ENCODE data around the gene EFCAB11.

Gene EFCAB11

GRCh38 chr14:89792489-89793366 lies 161.8 kb downstream of the EFCAB11 start:
- Histone ChIP-seq H3K9ac (ENCODE audit: insufficient read length, low read depth) (no peak overlapping the region), H3K4me1 (ENCODE audit: insufficient read depth, insufficient read length) (no peaks in the 10 kb centered on the region), H3K36me3 (ENCODE audit: insufficient read depth, insufficient read length, low read length) (no peaks in the 10 kb centered on the region), H3K9me3 (ENCODE audit: insufficient read depth, low read length) (no peaks in the 10 kb centered on the region), H3K27me3 (ENCODE audit: insufficient read depth, insufficient read length) (no peaks in the 10 kb centered on the region), H3K4me3 (ENCODE audit: insufficient read length, low read depth) (no peak overlapping the region)
- TF ChIP-seq SUZ12 (IDR thresholded peaks at IDR 0.05; ENCODE audit: extremely low read depth, insufficient read depth, insufficient read length): no peak
- TF ChIP-seq ZNF274 (IDR thresholded peaks at IDR 0.05; ENCODE audit: low read depth, low read length): no peak
- TF ChIP-seq YY1 (IDR thresholded peaks at IDR 0.05; ENCODE audit: insufficient read depth, insufficient read length): no peak
- DNase-seq (ENCODE audit: low read depth, low spot score): no peak

- H3K9ac ChIP-seq (ENCODE audit: insufficient read length, low read depth): no peak overlapping the region
- no peak for TF ChIP-seq YY1 (IDR thresholded peaks at IDR 0.05; ENCODE audit: insufficient read depth, insufficient read length)
- H3K36me3 ChIP-seq (ENCODE audit: insufficient read depth, insufficient read length, low read length): no peaks in the 10 kb centered on the region
- no peaks in the 10 kb centered on the region for H3K4me1 ChIP-seq (ENCODE audit: insufficient read depth, insufficient read length)
- no peaks in the 10 kb centered on the region for H3K9me3 ChIP-seq (ENCODE audit: insufficient read depth, low read length)
- no peak for DNase-seq (ENCODE audit: low read depth, low spot score)
- no peaks in the 10 kb centered on the region for H3K27me3 ChIP-seq (ENCODE audit: insufficient read depth, insufficient read length)
- H3K4me3 ChIP-seq (ENCODE audit: insufficient read length, low read depth): no peak overlapping the region
These were observed 167.0 kb downstream of the EFCAB11 start for GRCh38 chr14:89787525-89787924.

- Histone ChIP-seq H3K4me3 (ENCODE audit: insufficient read length, low read depth) (no peak overlapping the region), H3K9me3 (ENCODE audit: insufficient read depth, low read length) (no peaks in the 10 kb centered on the region), H3K9ac (ENCODE audit: insufficient read length, low read depth) (no peak overlapping the region), H3K36me3 (ENCODE audit: insufficient read depth, insufficient read length, low read length) (no peaks in the 10 kb centered on the region), H3K4me1 (ENCODE audit: insufficient read depth, insufficient read length) (no peaks in the 10 kb centered on the region), H3K27me3 (ENCODE audit: insufficient read depth, insufficient read length) (no peaks in the 10 kb centered on the region)
- TF ChIP-seq YY1 (IDR thresholded peaks at IDR 0.05; ENCODE audit: insufficient read depth, insufficient read length): no peak
- no peak for TF ChIP-seq ZNF274 (IDR thresholded peaks at IDR 0.05; ENCODE audit: low read depth, low read length)
- TF ChIP-seq SUZ12 (IDR thresholded peaks at IDR 0.05; ENCODE audit: extremely low read depth, insufficient read depth, insufficient read length): no peak
- DNase-seq (ENCODE audit: low read depth, low spot score): no peak
These were observed 173.5 kb downstream of the EFCAB11 start for GRCh38 chr14:89781046-89781445.

GRCh38 chr14:89779707-89780106 lies 174.8 kb downstream of the EFCAB11 start:
- Histone ChIP-seq H3K36me3 (ENCODE audit: insufficient read depth, insufficient read length, low read length) (no peaks in the 10 kb centered on the region), H3K9ac (ENCODE audit: insufficient read length, low read depth) (no peak overlapping the region), H3K27me3 (ENCODE audit: insufficient read depth, insufficient read length) (no peaks in the 10 kb centered on the region), H3K4me3 (ENCODE audit: insufficient read length, low read depth) (no peak overlapping the region), H3K9me3 (ENCODE audit: insufficient read depth, low read length) (no peaks in the 10 kb centered on the region), H3K4me1 (ENCODE audit: insufficient read depth, insufficient read length) (no peaks in the 10 kb centered on the region)
- TF ChIP-seq YY1 (IDR thresholded peaks at IDR 0.05; ENCODE audit: insufficient read depth, insufficient read length): no peak
- TF ChIP-seq ZNF274 (IDR thresholded peaks at IDR 0.05; ENCODE audit: low read depth, low read length): no peak
- TF ChIP-seq SUZ12 (IDR thresholded peaks at IDR 0.05; ENCODE audit: extremely low read depth, insufficient read depth, insufficient read length): no peak
- no peak for DNase-seq (ENCODE audit: low read depth, low spot score)

- H3K9ac ChIP-seq (ENCODE audit: insufficient read length, low read depth): no peak overlapping the region
- no peaks in the 10 kb centered on the region for H3K36me3 ChIP-seq (ENCODE audit: insufficient read depth, insufficient read length, low read length)
- H3K4me1 ChIP-seq (ENCODE audit: insufficient read depth, insufficient read length): peaks cover 8% of the 10 kb centered on the region
- H3K9me3 ChIP-seq (ENCODE audit: insufficient read depth, low read length): no peaks in the 10 kb centered on the region
- no peak overlapping the region for H3K4me3 ChIP-seq (ENCODE audit: insufficient read length, low read depth)
- no peaks in the 10 kb centered on the region for H3K27me3 ChIP-seq (ENCODE audit: insufficient read depth, insufficient read length)
- DNase-seq (ENCODE audit: low read depth, low spot score): no peak
- TF ChIP-seq SUZ12 (IDR thresholded peaks at IDR 0.05; ENCODE audit: extremely low read depth, insufficient read depth, insufficient read length): no peak
- no peak for TF ChIP-seq YY1 (IDR thresholded peaks at IDR 0.05; ENCODE audit: insufficient read depth, insufficient read length)
- TF ChIP-seq ZNF274 (IDR thresholded peaks at IDR 0.05; ENCODE audit: low read depth, low read length): no peak
These were observed 178.6 kb downstream of the EFCAB11 start for GRCh38 chr14:89775946-89776345.

- Histone ChIP-seq H3K9me3 (ENCODE audit: insufficient read depth, low read length) (no peaks in the 10 kb centered on the region), H3K27me3 (ENCODE audit: insufficient read depth, insufficient read length) (no peaks in the 10 kb centered on the region), H3K4me1 (ENCODE audit: insufficient read depth, insufficient read length) (peaks cover 8% of the 10 kb centered on the region), H3K36me3 (ENCODE audit: insufficient read depth, insufficient read length, low read length) (no peaks in the 10 kb centered on the region), H3K9ac (ENCODE audit: insufficient read length, low read depth) (no peak overlapping the region), H3K4me3 (ENCODE audit: insufficient read length, low read depth) (no peak overlapping the region)
- no peak for DNase-seq (ENCODE audit: low read depth, low spot score)
- TF ChIP-seq ZNF274 (IDR thresholded peaks at IDR 0.05; ENCODE audit: low read depth, low read length): no peak
- no peak for TF ChIP-seq SUZ12 (IDR thresholded peaks at IDR 0.05; ENCODE audit: extremely low read depth, insufficient read depth, insufficient read length)
- TF ChIP-seq YY1 (IDR thresholded peaks at IDR 0.05; ENCODE audit: insufficient read depth, insufficient read length): no peak
These were observed 179.4 kb downstream of the EFCAB11 start for GRCh38 chr14:89775151-89775550.

- H3K27me3 ChIP-seq (ENCODE audit: insufficient read depth, insufficient read length): no peaks in the 10 kb centered on the region
- peak; percentile 35 for DNase-seq (ENCODE audit: low read depth, low spot score)
- H3K4me1 ChIP-seq (ENCODE audit: insufficient read depth, insufficient read length): peaks cover 8% of the 10 kb centered on the region
- H3K4me3 ChIP-seq (ENCODE audit: insufficient read length, low read depth): no peak overlapping the region
- no peaks in the 10 kb centered on the region for H3K36me3 ChIP-seq (ENCODE audit: insufficient read depth, insufficient read length, low read length)
- H3K9ac ChIP-seq (ENCODE audit: insufficient read length, low read depth): peak overlapping the region; percentile 32
- TF ChIP-seq ZNF274 (IDR thresholded peaks at IDR 0.05; ENCODE audit: low read depth, low read length) (no peak), SUZ12 (IDR thresholded peaks at IDR 0.05; ENCODE audit: extremely low read depth, insufficient read depth, insufficient read length) (no peak), YY1 (IDR thresholded peaks at IDR 0.05; ENCODE audit: insufficient read depth, insufficient read length) (no peak)
- no peaks in the 10 kb centered on the region for H3K9me3 ChIP-seq (ENCODE audit: insufficient read depth, low read length)
These were observed 180.8 kb downstream of the EFCAB11 start for GRCh38 chr14:89773644-89774316.
